GM23338 (cell line): ENCODE measurements around the gene SMAP2. TPM values are rescaled to one million over a fixed set of nuclear protein-coding genes. Genes with fewer than 3 reads are reported as not detected.
A peak's percentile ranks its signal among the peaks of the same experiment; 100 is the strongest.

Experiments used
- ATAC-seq: fragments of 200-7000 bp; cut with Tn5 transposase; 3 replicates; pipeline ENCODE4 v1.9.1; 2020
- DNase-seq: peaks from one replicate; pipeline ENCODE4 v3.0.0-alpha.2; 2015; ENCODE audit warnings: low spot score
- H2AFZ ChIP-seq: fragments of 200-600 bp; sonication (generic); 2 replicates; pipeline ENCODE4 v1.8.0; 2016; ENCODE audit warnings: antibody characterized with exemption, mild to moderate bottlenecking, moderate library complexity
- H3F3A ChIP-seq: fragments of 200-600 bp; sonication (generic); replicated peaks from 2 replicates; pipeline ENCODE4 v1.8.0; 2017; ENCODE audit warnings: antibody characterized with exemption, mixed run types, low read depth
- H3K27ac ChIP-seq: fragments of 200-600 bp; sonication (generic); 2 replicates; pipeline ENCODE4 v1.6.1; 2016; ENCODE audit warnings: low read depth
- H3K27me3 ChIP-seq: fragments of 200-600 bp; sonication (generic); 2 replicates; pipeline ENCODE4 v1.8.0; 2016; ENCODE audit warnings: mild to moderate bottlenecking, mixed run types, moderate library complexity; ENCODE audit not compliant: insufficient read depth
- H3K36me3 ChIP-seq: fragments of 200-600 bp; sonication (generic); 2 replicates; pipeline ENCODE4 v1.8.0; 2016; ENCODE audit warnings: mild to moderate bottlenecking; ENCODE audit not compliant: insufficient read depth
- H3K4me1 ChIP-seq: fragments of 200-600 bp; sonication (generic); 2 replicates; pipeline ENCODE4 v1.8.0; 2016; ENCODE audit warnings: mild to moderate bottlenecking, moderate library complexity; ENCODE audit not compliant: insufficient read depth
- H3K4me2 ChIP-seq: fragments of 200-600 bp; sonication (generic); 2 replicates; pipeline ENCODE4 v1.7.1; 2017; ENCODE audit warnings: mixed run types
- H3K4me3 ChIP-seq: fragments of 200-600 bp; sonication (generic); 2 replicates; pipeline ENCODE4 v1.6.1; 2016; ENCODE audit warnings: mixed run types
- H3K79me2 ChIP-seq: fragments of 200-600 bp; sonication (generic); replicated peaks from 2 replicates; pipeline ENCODE4 v1.8.0; 2017; ENCODE audit warnings: mild to moderate bottlenecking; ENCODE audit not compliant: insufficient read depth
- H3K9me2 ChIP-seq: fragments of 200-600 bp; sonication (generic); 2 replicates; pipeline ENCODE4 v1.8.0; 2017; ENCODE audit not compliant: insufficient read depth
- H4K20me1 ChIP-seq: fragments of 200-600 bp; sonication (generic); replicated peaks from 2 replicates; pipeline ENCODE4 v1.8.0; 2017; ENCODE audit warnings: mild to moderate bottlenecking; ENCODE audit not compliant: insufficient read depth
- H3K27ac Mint-ChIP-seq: 2 replicates; pipeline ENCODE4 v1.8.0; 2020; ENCODE audit warnings: inconsistent platforms, mild to moderate bottlenecking, moderate library complexity, mixed read lengths
- H3K27me3 Mint-ChIP-seq: 3 replicates; pipeline ENCODE4 v1.8.0; 2022; ENCODE audit warnings: low read depth, mild to moderate bottlenecking, moderate library complexity, mixed read lengths, inconsistent platforms; ENCODE audit not compliant: insufficient read depth, poor library complexity
- H3K36me3 Mint-ChIP-seq: 3 replicates; pipeline ENCODE4 v1.8.0; 2021; ENCODE audit warnings: low read depth, mild to moderate bottlenecking, inconsistent platforms, moderate library complexity, mixed read lengths
- H3K4me1 Mint-ChIP-seq: 3 replicates; pipeline ENCODE4 v1.8.0; 2020; ENCODE audit warnings: mild to moderate bottlenecking, inconsistent platforms, mixed read lengths
- H3K4me3 Mint-ChIP-seq: 3 replicates; pipeline ENCODE4 v1.8.0; 2021; ENCODE audit warnings: moderate library complexity, mild to moderate bottlenecking, inconsistent platforms, mixed read lengths
- H3K9me3 Mint-ChIP-seq: 3 replicates; pipeline ENCODE4 v1.8.0; 2020; ENCODE audit warnings: moderate library complexity, mild to moderate bottlenecking, inconsistent platforms, mixed read lengths
- CTCF ChIP-seq, 2 experiments: fragments of 200-600 bp in 1 of 2; sonication (generic) in 1 of 2; conservative IDR thresholded peaks; 2 replicates each; pipeline versions ENCODE4 v1.5.1 to v1.6.1; 2016 to 2017; ENCODE audit warnings: antibody characterized with exemption in 2 of 2, low read depth in 2 of 2, mild to moderate bottlenecking in 2 of 2, moderate library complexity in 1 of 2
- EZH2 ChIP-seq: fragments of 200-600 bp; sonication (generic); IDR thresholded peaks from one replicate; pipeline ENCODE4 v1.8.0; 2017; ENCODE audit warnings: antibody characterized with exemption, mild to moderate bottlenecking, low read depth; ENCODE audit not compliant: unreplicated experiment
- STAT1 ChIP-seq: IDR thresholded peaks from one replicate; pipeline ENCODE4 v1.6.1; 2016; ENCODE audit warnings: antibody characterized with exemption; ENCODE audit not compliant: unreplicated experiment
- ZNF462 ChIP-seq: fragments of 250-450 bp; sonication (Bioruptor Pico); IDR thresholded peaks from 2 replicates; pipeline ENCODE4 v1.5.0; 2020; ENCODE audit warnings: mild to moderate bottlenecking, moderate library complexity
- polyA plus RNA-seq: library from polyadenylated mRNA; unstranded; fragments of >200 nt; fragmentation: Nextera tagmentation; extraction: Ambion mirVana; gene quantifications from 2 replicates; pipeline ENCODE4 v1.2.1, GENCODE V29; 2016
- total RNA-seq: library from RNA; depleted of rRNA; stranded (reverse); fragments of >200 nt; shearing (Covaris generic); gene quantifications from 2 replicates; pipeline ENCODE4 v1.2.3, GENCODE V29; 2014
- TF ChIP-seq, protein P1 (sequence below): IDR thresholded peaks from 2 replicates; pipeline ENCODE4 v1.6.1; 2016; ENCODE audit warnings: antibody characterized with exemption

SMAP2 gene
- total and polyA plus RNA-seq, 2 experiments from 2014 or later = 2.9 to 4.8 TPM

DNA sequence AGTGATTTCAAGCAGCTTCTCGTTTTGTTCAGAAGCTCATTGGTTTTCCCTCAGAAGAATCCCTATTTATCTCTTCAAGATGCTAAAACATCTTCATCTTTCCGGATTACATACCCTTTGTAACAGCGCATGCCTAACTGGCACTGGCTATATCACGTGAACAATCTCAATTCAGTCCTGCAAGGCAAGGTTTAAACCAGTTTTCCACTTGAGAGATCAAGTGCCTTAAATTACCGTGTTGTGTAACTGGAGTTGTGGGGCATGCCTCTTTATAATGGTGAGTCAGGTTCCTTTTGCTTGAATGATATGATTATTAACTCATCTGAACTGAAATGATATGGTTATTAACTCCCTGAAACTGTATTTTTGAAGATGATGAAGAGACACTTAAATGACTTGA is 65.7 kb downstream of the SMAP2 start (continued):
- TF ChIP-seq ZNF462 (CRISPR knock-in tag) = no peak

DNA sequence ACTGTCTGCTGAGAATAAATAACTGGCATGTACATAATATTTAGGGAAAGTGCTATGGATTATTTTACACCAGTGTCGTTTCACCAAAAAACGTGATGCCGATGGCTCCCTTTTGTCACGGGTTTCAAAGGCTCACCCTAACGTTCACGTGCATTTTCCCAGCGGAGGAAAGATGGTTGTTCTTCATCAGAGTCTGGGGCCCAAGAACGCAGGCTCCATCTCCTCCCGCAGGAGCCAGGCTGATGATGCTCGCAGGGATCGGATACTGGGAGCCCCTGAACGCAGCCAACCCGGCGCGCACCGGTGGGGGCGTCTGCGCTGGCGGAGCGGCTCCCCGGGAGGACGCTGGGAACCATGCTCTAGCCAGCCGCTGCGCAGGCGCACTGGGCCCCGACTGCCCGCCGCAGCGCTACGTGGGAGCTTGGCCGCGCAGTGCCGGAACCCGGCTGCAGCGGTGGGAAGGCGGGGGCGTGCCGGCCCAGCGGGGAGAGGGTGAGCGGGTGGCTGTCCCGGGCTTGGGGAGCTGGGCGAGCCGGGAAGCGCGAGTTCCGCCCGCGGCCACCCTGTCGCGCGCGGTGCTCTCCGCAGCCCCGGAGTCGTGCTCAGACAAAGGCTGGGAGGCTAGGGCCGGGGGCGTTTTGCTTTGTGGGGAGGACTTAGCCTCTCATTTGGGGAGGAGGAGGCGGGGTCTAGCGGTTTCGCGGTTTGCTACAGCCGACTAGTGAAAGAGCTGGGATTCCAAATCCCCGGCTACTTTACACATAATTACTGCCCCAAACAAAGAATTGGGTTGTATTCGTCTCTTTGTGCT is 76.4 kb downstream of the SMAP2 start, which contains the start of gene ZFP69B:
TSS of gene ZFP69B (plus strand) at position 793 of the 811 bp plus-strand sequence. CDS start 486 bp downstream, outside the sequence.
- H3K27ac ChIP-seq = peak within 1 kb of the TSS; percentile 86
- no peaks in the 10 kb centered on the region for H3K27me3 ChIP-seq
- H4K20me1 ChIP-seq = no peaks in the 10 kb centered on the region
- peak; percentile 96 for ATAC-seq
- H3K4me1 Mint-ChIP-seq = peaks cover 16% of the 10 kb centered on the region
- H2AFZ ChIP-seq = peak within 1 kb of the TSS; percentile 96
- peaks cover 10% of the 10 kb centered on the region for H3K27me3 Mint-ChIP-seq
- H3K9me2 ChIP-seq = peaks cover 4% of the 10 kb centered on the region; the same call in 1 of the 2 replicates
- peak within 1 kb of the TSS; percentile 83 for H3K4me2 ChIP-seq
- H3F3A ChIP-seq = no peaks in the 10 kb centered on the region
- peak within 1 kb of the TSS; percentile 84 for H3K4me3 ChIP-seq
- peak within 1 kb of the TSS; percentile 93 for H3K27ac Mint-ChIP-seq
- H3K36me3 Mint-ChIP-seq = peaks cover 44% of the 10 kb centered on the region
- H3K4me3 Mint-ChIP-seq = peak within 1 kb of the TSS; percentile 83
- peaks cover 16% of the 10 kb centered on the region; the same call in 1 of the 2 replicates for H3K36me3 ChIP-seq
- H3K9me3 Mint-ChIP-seq = peaks cover 51% of the 10 kb centered on the region
- peak; percentile 94 for DNase-seq
- peaks cover 16% of the 10 kb centered on the region for H3K4me1 ChIP-seq
- H3K79me2 ChIP-seq = peaks cover 27% of the 10 kb centered on the region
- TF ChIP-seq, protein P1, sequence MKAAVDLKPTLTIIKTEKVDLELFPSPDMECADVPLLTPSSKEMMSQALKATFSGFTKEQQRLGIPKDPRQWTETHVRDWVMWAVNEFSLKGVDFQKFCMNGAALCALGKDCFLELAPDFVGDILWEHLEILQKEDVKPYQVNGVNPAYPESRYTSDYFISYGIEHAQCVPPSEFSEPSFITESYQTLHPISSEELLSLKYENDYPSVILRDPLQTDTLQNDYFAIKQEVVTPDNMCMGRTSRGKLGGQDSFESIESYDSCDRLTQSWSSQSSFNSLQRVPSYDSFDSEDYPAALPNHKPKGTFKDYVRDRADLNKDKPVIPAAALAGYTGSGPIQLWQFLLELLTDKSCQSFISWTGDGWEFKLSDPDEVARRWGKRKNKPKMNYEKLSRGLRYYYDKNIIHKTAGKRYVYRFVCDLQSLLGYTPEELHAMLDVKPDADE = no peak
- TF ChIP-seq CTCF (conservative IDR thresholded peaks at IDR 0.05; ENCODE audit: low read depth in 2 of 2) (no peak), EZH2 (no peak), STAT1 (no peak)
